Suprapubic skin (tissue), 4 donors: ENCODE results near the gene KIAA0825.

ENCODE experiments used
- EP300 ChIP-seq: sonication (generic); formaldehyde crosslinking; IDR thresholded peaks from one replicate; pipeline ENCODE4 v1.6.1; 2017; ENCODE audit warnings: antibody characterized with exemption
- POLR2A ChIP-seq, 2 donors: fragments of 450-650 bp; IDR thresholded peaks; one replicate each; pipeline ENCODE4 v1.6.1; 2017; ENCODE audit warnings: antibody characterized with exemption in 2 of 2, mild to moderate bottlenecking in 2 of 2, moderate library complexity in 2 of 2
- POLR2AphosphoS5 ChIP-seq, 3 donors: sonication (generic); formaldehyde crosslinking; IDR thresholded peaks; one replicate each; pipeline ENCODE4 v1.6.1; 2017; ENCODE audit warnings: antibody characterized with exemption in 3 of 3
- TF ChIP-seq, protein P1 (sequence below), 2 donors: fragments of 200-600 bp in 1 of 2; fragments of 450-650 bp in 1 of 2; sonication (generic) in 1 of 2; IDR thresholded peaks; one replicate each; pipeline ENCODE4 v1.5.1; 2016 to 2019; ENCODE audit warnings: antibody characterized with exemption in 2 of 2, mild to moderate bottlenecking in 1 of 2, moderate library complexity in 1 of 2

- TF ChIP-seq, protein P1, sequence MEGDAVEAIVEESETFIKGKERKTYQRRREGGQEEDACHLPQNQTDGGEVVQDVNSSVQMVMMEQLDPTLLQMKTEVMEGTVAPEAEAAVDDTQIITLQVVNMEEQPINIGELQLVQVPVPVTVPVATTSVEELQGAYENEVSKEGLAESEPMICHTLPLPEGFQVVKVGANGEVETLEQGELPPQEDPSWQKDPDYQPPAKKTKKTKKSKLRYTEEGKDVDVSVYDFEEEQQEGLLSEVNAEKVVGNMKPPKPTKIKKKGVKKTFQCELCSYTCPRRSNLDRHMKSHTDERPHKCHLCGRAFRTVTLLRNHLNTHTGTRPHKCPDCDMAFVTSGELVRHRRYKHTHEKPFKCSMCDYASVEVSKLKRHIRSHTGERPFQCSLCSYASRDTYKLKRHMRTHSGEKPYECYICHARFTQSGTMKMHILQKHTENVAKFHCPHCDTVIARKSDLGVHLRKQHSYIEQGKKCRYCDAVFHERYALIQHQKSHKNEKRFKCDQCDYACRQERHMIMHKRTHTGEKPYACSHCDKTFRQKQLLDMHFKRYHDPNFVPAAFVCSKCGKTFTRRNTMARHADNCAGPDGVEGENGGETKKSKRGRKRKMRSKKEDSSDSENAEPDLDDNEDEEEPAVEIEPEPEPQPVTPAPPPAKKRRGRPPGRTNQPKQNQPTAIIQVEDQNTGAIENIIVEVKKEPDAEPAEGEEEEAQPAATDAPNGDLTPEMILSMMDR (IDR thresholded peaks at IDR 0.05) = no peak
- TF ChIP-seq POLR2AphosphoS5 (IDR thresholded peaks at IDR 0.05) (no peak), POLR2A (IDR thresholded peaks at IDR 0.05) (no peak), EP300 (no peak)
These were observed 42.7 kb upstream of the KIAA0825 start for GRCh38 chr5:94661086-94661485.
